ENCODE results near the gene SEZ6L2.

The SEZ6L2 gene

DNA sequence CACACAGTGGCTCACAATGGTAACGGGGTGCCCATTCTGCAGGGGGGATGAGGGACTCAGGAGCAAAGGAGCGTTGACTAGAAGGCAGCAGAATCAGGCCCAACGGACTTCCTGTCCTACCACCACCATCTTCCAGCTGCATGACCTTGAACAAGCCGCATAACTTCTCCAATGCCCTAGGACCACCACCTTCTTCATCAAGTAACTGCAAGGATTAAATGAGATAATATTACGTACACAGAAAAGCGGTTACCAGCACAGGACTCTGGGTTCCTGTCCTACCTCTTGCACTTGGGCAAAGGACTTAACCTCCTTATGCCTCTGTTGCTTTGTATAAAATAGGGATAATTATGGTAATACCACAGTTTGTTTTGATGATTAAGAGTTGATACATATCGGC is 5.6 kb upstream of the SEZ6L2 start:
- no peaks in the 10 kb centered on the region; a peak in 1 of 3 replicates for H3K36me3 ChIP-seq (ENCODE audit: control insufficient read depth in 2 of 2, insufficient read depth in 1 of 2, low read length in 2 of 2)
- ChIA-PET CTCF (no interaction called here), POLR2A (interaction anchor here (1.1 kb wide), 1 partner anchor 11 kb away, joined by 5 read pairs; no protein-coding TSS in a partner anchor)
- H3K4me3 ChIP-seq (ENCODE audit: low read depth, low read length): no peak overlapping the region
- H3K27ac ChIP-seq (ENCODE audit: extremely low read depth, low read depth, low read length): no peak overlapping the region
- no peaks in the 10 kb centered on the region for H3K9me3 ChIP-seq (ENCODE audit: control insufficient read depth, insufficient read depth, low read depth, low read length)
- no peaks in the 10 kb centered on the region for H3K4me1 ChIP-seq (ENCODE audit: control insufficient read depth, insufficient read depth, low read length)
- TF ChIP-seq ZNF664 (tag by site-specific recombination; IDR thresholded peaks at IDR 0.05) (peak; percentile 98), ZNF571 (tag by site-specific recombination; IDR thresholded peaks at IDR 0.05) (no peak)

DNA sequence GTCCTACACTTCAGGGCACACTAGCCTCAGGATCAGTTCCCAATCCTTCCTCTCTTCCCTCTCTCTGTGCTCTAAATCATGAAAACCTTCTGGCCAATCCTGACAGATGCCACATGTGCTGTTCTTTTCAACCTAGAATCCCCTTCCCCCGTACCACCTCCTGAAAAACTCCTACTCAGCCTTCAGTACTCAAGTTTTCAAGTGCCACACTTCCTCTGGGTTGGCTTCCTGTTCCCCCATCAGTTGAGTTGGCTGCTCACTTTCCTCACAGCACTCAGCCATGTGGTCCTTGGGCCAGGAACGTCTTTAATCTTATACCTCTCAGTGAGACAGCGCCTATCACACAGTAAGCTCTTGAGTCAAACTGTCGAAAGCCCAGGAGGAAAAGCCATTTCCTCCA is 4.2 kb upstream of the SEZ6L2 start:
- Histone ChIP-seq H3K36me3 (ENCODE audit: control insufficient read depth in 2 of 2, insufficient read depth in 1 of 2, low read length in 2 of 2) (no peaks in the 10 kb centered on the region; a peak in 1 of 3 replicates), H3K9me3 (ENCODE audit: control insufficient read depth, insufficient read depth, low read depth, low read length) (no peaks in the 10 kb centered on the region), H3K4me3 (ENCODE audit: low read depth, low read length) (no peak overlapping the region), H3K27ac (ENCODE audit: extremely low read depth, low read depth, low read length) (no peak overlapping the region), H3K4me1 (ENCODE audit: control insufficient read depth, insufficient read depth, low read length) (peaks cover 2% of the 10 kb centered on the region; the same call in 1 of the 2 replicates)
- POLR2A ChIA-PET: interaction anchor here (0.9 to 1.1 kb wide), 2 partner anchors 9 to 13 kb away, joined by 3 to 5 read pairs; no protein-coding TSS in a partner anchor
- no peak for TF ChIP-seq ZNF266 (tag by site-specific recombination; IDR thresholded peaks at IDR 0.05; ENCODE audit: low read depth)
- no peak for TF ChIP-seq ZNF600 (tag by site-specific recombination; IDR thresholded peaks at IDR 0.05)
- no peak for TF ChIP-seq ZNF48 (tag by site-specific recombination; IDR thresholded peaks at IDR 0.05)
- no peak for TF ChIP-seq ZNF23 (tag by site-specific recombination; IDR thresholded peaks at IDR 0.05; ENCODE audit: borderline replicate concordance)
- no peak for TF ChIP-seq ZNF404 (tag by site-specific recombination; IDR thresholded peaks at IDR 0.05)
- TF ChIP-seq ZNF37A (tag by site-specific recombination; IDR thresholded peaks at IDR 0.05): no peak
- no peak for TF ChIP-seq ZIC2 (tag by site-specific recombination; IDR thresholded peaks at IDR 0.05)
- TF ChIP-seq ZNF16 (tag by site-specific recombination; IDR thresholded peaks at IDR 0.05; ENCODE audit: low read depth): no peak
- no peak for TF ChIP-seq MZF1 (tag by site-specific recombination; IDR thresholded peaks at IDR 0.05; ENCODE audit: borderline replicate concordance)
- no peak for TF ChIP-seq ZNF629 (tag by site-specific recombination; IDR thresholded peaks at IDR 0.05)
- TF ChIP-seq ZFP3 (tag by site-specific recombination; IDR thresholded peaks at IDR 0.05; ENCODE audit: low read depth): peak; percentile 68
- TF ChIP-seq SP2 (tag by site-specific recombination; IDR thresholded peaks at IDR 0.05): peak; percentile 17; the same call in 1 of the 2 replicates
- peak; percentile 85 for TF ChIP-seq EGR2 (tag by site-specific recombination; IDR thresholded peaks at IDR 0.05; ENCODE audit: low read depth)
- TF ChIP-seq, protein P1, sequence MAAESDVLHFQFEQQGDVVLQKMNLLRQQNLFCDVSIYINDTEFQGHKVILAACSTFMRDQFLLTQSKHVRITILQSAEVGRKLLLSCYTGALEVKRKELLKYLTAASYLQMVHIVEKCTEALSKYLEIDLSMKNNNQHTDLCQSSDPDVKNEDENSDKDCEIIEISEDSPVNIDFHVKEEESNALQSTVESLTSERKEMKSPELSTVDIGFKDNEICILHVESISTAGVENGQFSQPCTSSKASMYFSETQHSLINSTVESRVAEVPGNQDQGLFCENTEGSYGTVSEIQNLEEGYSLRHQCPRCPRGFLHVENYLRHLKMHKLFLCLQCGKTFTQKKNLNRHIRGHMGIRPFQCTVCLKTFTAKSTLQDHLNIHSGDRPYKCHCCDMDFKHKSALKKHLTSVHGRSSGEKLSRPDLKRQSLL (tag by site-specific recombination; IDR thresholded peaks at IDR 0.05): no peak
- no peak for TF ChIP-seq ZNF391 (tag by site-specific recombination; IDR thresholded peaks at IDR 0.05; ENCODE audit: borderline replicate concordance, low read depth)
- TF ChIP-seq ZFHX2 (tag by site-specific recombination; conservative IDR thresholded peaks at IDR 0.05): peak; percentile 77
- no peak for TF ChIP-seq ZNF843 (tag by site-specific recombination; IDR thresholded peaks at IDR 0.05)
- CTCF ChIA-PET: no interaction called here

DNA sequence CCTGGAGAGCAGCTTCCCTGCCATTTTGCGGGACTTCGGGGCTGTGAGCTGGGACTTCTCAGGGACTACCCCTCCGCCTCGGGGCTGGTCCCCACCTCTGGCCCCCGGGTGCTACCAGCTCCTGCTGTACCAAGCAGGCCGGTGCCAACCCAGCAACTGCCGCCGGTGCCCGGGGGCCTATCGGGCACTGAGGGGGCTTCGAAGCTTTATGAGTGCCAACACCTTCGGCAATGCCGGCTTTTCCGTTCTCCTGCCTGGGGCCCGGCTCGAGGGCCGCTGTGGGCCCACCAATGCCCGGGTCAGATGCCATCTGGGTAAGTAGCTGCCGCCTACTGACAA is 2.2 kb upstream of the SEZ6L2 start:
- H3K27ac ChIP-seq (ENCODE audit: extremely low read depth, low read depth, low read length): no peak overlapping the region
- ChIA-PET CTCF (interaction anchor here (0.5 to 1.4 kb wide), 4 partner anchors 9 to 130 kb away, joined by 4 read pairs; partner anchors contain the start of genes MVP, TAOK2 and TLCD3B), POLR2A (interaction anchor here (1.3 kb wide), 1 partner anchor 94 kb away, joined by 4 read pairs; the partner anchor contains the start of gene HIRIP3)
- TF ChIP-seq ZNF132 (tag by site-specific recombination; IDR thresholded peaks at IDR 0.05; ENCODE audit: borderline replicate concordance): no peak
- TF ChIP-seq, protein P2, sequence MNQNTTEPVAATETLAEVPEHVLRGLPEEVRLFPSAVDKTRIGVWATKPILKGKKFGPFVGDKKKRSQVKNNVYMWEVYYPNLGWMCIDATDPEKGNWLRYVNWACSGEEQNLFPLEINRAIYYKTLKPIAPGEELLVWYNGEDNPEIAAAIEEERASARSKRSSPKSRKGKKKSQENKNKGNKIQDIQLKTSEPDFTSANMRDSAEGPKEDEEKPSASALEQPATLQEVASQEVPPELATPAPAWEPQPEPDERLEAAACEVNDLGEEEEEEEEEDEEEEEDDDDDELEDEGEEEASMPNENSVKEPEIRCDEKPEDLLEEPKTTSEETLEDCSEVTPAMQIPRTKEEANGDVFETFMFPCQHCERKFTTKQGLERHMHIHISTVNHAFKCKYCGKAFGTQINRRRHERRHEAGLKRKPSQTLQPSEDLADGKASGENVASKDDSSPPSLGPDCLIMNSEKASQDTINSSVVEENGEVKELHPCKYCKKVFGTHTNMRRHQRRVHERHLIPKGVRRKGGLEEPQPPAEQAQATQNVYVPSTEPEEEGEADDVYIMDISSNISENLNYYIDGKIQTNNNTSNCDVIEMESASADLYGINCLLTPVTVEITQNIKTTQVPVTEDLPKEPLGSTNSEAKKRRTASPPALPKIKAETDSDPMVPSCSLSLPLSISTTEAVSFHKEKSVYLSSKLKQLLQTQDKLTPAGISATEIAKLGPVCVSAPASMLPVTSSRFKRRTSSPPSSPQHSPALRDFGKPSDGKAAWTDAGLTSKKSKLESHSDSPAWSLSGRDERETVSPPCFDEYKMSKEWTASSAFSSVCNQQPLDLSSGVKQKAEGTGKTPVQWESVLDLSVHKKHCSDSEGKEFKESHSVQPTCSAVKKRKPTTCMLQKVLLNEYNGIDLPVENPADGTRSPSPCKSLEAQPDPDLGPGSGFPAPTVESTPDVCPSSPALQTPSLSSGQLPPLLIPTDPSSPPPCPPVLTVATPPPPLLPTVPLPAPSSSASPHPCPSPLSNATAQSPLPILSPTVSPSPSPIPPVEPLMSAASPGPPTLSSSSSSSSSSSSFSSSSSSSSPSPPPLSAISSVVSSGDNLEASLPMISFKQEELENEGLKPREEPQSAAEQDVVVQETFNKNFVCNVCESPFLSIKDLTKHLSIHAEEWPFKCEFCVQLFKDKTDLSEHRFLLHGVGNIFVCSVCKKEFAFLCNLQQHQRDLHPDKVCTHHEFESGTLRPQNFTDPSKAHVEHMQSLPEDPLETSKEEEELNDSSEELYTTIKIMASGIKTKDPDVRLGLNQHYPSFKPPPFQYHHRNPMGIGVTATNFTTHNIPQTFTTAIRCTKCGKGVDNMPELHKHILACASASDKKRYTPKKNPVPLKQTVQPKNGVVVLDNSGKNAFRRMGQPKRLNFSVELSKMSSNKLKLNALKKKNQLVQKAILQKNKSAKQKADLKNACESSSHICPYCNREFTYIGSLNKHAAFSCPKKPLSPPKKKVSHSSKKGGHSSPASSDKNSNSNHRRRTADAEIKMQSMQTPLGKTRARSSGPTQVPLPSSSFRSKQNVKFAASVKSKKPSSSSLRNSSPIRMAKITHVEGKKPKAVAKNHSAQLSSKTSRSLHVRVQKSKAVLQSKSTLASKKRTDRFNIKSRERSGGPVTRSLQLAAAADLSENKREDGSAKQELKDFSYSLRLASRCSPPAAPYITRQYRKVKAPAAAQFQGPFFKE (tag by site-specific recombination; IDR thresholded peaks at IDR 0.05; ENCODE audit: borderline replicate concordance): no peak
- TF ChIP-seq, protein P3, sequence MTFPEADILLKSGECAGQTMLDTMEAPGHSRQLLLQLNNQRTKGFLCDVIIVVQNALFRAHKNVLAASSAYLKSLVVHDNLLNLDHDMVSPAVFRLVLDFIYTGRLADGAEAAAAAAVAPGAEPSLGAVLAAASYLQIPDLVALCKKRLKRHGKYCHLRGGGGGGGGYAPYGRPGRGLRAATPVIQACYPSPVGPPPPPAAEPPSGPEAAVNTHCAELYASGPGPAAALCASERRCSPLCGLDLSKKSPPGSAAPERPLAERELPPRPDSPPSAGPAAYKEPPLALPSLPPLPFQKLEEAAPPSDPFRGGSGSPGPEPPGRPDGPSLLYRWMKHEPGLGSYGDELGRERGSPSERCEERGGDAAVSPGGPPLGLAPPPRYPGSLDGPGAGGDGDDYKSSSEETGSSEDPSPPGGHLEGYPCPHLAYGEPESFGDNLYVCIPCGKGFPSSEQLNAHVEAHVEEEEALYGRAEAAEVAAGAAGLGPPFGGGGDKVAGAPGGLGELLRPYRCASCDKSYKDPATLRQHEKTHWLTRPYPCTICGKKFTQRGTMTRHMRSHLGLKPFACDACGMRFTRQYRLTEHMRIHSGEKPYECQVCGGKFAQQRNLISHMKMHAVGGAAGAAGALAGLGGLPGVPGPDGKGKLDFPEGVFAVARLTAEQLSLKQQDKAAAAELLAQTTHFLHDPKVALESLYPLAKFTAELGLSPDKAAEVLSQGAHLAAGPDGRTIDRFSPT (tag by site-specific recombination; IDR thresholded peaks at IDR 0.05): peak; percentile 17; the same call in 1 of the 2 replicates

More for the DNA sequence above, 2.2 kb upstream of the SEZ6L2 start:
- Histone ChIP-seq H3K4me3 (ENCODE audit: low read depth, low read length) (no peak overlapping the region), H3K4me1 (ENCODE audit: control insufficient read depth, insufficient read depth, low read length) (peaks cover 2% of the 10 kb centered on the region; the same call in 1 of the 2 replicates), H3K36me3 (ENCODE audit: control insufficient read depth in 2 of 2, insufficient read depth in 1 of 2, low read length in 2 of 2) (no peaks in the 10 kb centered on the region), H3K9me3 (ENCODE audit: control insufficient read depth, insufficient read depth, low read depth, low read length) (no peaks in the 10 kb centered on the region)
